H1 (cell line): ENCODE measurements around the gene CLDN9. TPM values are rescaled to one million over a fixed set of nuclear protein-coding genes. Genes with fewer than 3 reads are reported as not detected.

ENCODE experiments used
- BRCA1 ChIP-seq: IDR thresholded peaks from 2 replicates; pipeline ENCODE4 v1.6.1; 2012; ENCODE audit warnings: low read depth, low read length, improper control_type of control experiment
- CEBPB ChIP-seq: IDR thresholded peaks from 2 replicates; pipeline ENCODE4 v1.6.1; 2012; ENCODE audit warnings: low read depth, low read length
- EP300 ChIP-seq, 2 experiments: IDR thresholded peaks; 1 replicate in 1 of 2; 2 replicates in 1 of 2; pipeline ENCODE4 v1.6.1; 2011 to 2012; ENCODE audit warnings: low read depth in 2 of 2, low read length in 2 of 2, mild to moderate bottlenecking in 2 of 2, borderline replicate concordance in 1 of 2, inconsistent platforms in 1 of 2, moderate library complexity in 1 of 2
- EZH2 ChIP-seq: fragments of 200-600 bp; sonication (generic); IDR thresholded peaks from 2 replicates; pipeline ENCODE4 v1.7.1; 2012; ENCODE audit warnings: low read depth, mild to moderate bottlenecking, moderate library complexity, low read length, inconsistent platforms; ENCODE audit not compliant: severe bottlenecking
- KDM4A ChIP-seq: IDR thresholded peaks from one replicate; pipeline ENCODE4 v1.7.1; 2012; ENCODE audit warnings: low read depth, mild to moderate bottlenecking, moderate library complexity, low read length, inconsistent platforms; ENCODE audit not compliant: severe bottlenecking
- MAFK ChIP-seq: IDR thresholded peaks from 2 replicates; pipeline ENCODE4 v1.6.1; 2012; ENCODE audit warnings: low read depth, mild to moderate bottlenecking, improper control_type of control experiment, low read length
- NANOG ChIP-seq: IDR thresholded peaks from 2 replicates; pipeline ENCODE4 v1.6.1; 2011; ENCODE audit warnings: low read length, low read depth, mild to moderate bottlenecking, inconsistent platforms; ENCODE audit not compliant: insufficient read depth, poor library complexity, severe bottlenecking
- PHF8 ChIP-seq: fragments of 200-600 bp; sonication (generic); conservative IDR thresholded peaks from 2 replicates; pipeline ENCODE4 v1.7.1; 2012; ENCODE audit warnings: low read depth, mild to moderate bottlenecking, inconsistent platforms, low read length, moderate library complexity
- POLR2AphosphoS5 ChIP-seq: IDR thresholded peaks from 2 replicates; pipeline ENCODE4 v1.6.1; 2011; ENCODE audit warnings: low read depth, low read length
- RXRA ChIP-seq: IDR thresholded peaks from 2 replicates; pipeline ENCODE4 v1.6.1; 2011; ENCODE audit warnings: low read depth, mild to moderate bottlenecking, low read length, moderate library complexity; ENCODE audit not compliant: insufficient read depth
- SRF ChIP-seq: IDR thresholded peaks from 2 replicates; pipeline ENCODE4 v1.6.1; 2011; ENCODE audit warnings: mild to moderate bottlenecking, low read depth, low read length, moderate library complexity
- TAF7 ChIP-seq: optimal IDR thresholded peaks from 2 replicates; pipeline ENCODE3; 2011; ENCODE audit warnings: low read depth, mild to moderate bottlenecking, inconsistent platforms, low read length, moderate library complexity, borderline replicate concordance
- polyA plus RNA-seq, 7 experiments: library from polyadenylated mRNA; depleted of rRNA in 3 of 7; stranded (reverse) in 5 of 7; unstranded in 2 of 7; fragments of >200 nt in 5 of 7; fragments of 200-250 nt in 2 of 7; gene quantifications; 1 replicate in 5 of 7; 2 replicates in 1 of 7; 4 replicates in 1 of 7; pipeline versions ENCODE4 v1.2.1 to v1.2.3, GENCODE V29; 2011 to 2013; ENCODE audit warnings: missing spikeins in 2 of 7, mixed read lengths in 2 of 7
- total RNA-seq: library from RNA; stranded (reverse); fragmentation: NEBNext Ultra II Directional; extraction: Animal tissue kit (Norgen Biotek cat#: 25700); gene quantifications from 2 replicates; pipeline ENCODE4 v1.2.1, GENCODE V29; 2021
- TF ChIP-seq, protein P1 (sequence below): IDR thresholded peaks from 2 replicates; pipeline ENCODE4 v1.6.1; 2011; ENCODE audit warnings: low read length, improper control_type of control experiment
- TF ChIP-seq, protein P2 (sequence below): IDR thresholded peaks from 2 replicates; pipeline ENCODE4 v1.6.1; 2011; ENCODE audit warnings: low read depth, mild to moderate bottlenecking, low read length; ENCODE audit not compliant: insufficient read depth
- TF ChIP-seq, protein P3 (sequence below): IDR thresholded peaks from 2 replicates; pipeline ENCODE4 v1.6.1; 2012; ENCODE audit warnings: low read length, inconsistent platforms
- TF ChIP-seq, protein P4 (sequence below), 3 experiments: IDR thresholded peaks; 1 replicate in 2 of 3; 2 replicates in 1 of 3; pipeline versions ENCODE4 v1.5.1 to v1.6.1; 2011; ENCODE audit warnings: low read length in 3 of 3, mild to moderate bottlenecking in 3 of 3, inconsistent platforms in 2 of 3, low read depth in 1 of 3, moderate library complexity in 1 of 3; ENCODE audit not compliant: insufficient read depth in 1 of 3; ENCODE audit errors: control extremely low read depth in 1 of 3

The CLDN9 gene
- total and polyA plus RNA-seq, 2 of the 8 experiments (the other 6 are each of a cell fraction or from before 2014, with no cell fraction given) = 0.60 to 0.89 TPM

DNA sequence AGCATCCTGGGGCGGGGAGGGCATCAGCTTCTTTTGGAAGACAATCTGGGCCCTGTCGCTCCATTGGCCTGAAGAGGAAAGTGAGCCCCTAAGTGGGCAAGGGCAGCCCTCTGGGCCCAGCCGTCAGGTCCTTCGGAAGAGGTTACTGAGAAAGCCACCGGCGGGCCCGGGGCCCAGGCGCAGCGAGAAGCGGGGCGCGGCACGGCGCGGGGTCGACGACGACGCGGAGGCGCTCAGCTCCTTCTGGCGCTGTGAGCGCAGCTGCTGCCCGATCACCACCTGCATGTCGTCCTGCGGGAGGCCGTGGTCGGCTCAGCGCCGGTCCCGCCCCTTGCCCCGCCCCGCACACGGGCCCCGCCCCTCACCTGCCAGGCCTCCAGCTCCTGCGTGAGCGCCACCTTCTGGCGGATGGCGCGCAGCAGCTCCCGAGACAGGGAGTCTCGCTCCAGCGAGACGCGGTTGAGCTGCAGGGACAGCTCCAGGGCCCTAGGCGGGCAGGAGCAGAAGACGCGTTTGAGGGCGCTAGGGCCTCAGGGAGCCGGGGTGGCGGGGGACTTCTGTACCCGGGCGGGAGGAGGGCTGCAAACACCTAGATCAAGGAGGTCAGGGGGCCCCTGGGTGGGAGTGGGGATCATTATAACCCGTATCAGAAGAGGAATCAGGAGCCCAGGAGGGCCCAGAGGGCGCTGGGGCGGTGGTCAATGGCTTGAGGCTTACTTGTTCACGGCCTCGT, 15.4 kb downstream of the CLDN9 start (continued):
- TF ChIP-seq, protein P1, sequence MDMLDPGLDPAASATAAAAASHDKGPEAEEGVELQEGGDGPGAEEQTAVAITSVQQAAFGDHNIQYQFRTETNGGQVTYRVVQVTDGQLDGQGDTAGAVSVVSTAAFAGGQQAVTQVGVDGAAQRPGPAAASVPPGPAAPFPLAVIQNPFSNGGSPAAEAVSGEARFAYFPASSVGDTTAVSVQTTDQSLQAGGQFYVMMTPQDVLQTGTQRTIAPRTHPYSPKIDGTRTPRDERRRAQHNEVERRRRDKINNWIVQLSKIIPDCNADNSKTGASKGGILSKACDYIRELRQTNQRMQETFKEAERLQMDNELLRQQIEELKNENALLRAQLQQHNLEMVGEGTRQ = no peak
- peak; percentile 92 for TF ChIP-seq POLR2AphosphoS5
- no peak for TF ChIP-seq MAFK
- TF ChIP-seq, protein P2, sequence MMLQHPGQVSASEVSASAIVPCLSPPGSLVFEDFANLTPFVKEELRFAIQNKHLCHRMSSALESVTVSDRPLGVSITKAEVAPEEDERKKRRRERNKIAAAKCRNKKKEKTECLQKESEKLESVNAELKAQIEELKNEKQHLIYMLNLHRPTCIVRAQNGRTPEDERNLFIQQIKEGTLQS = no peak
- TF ChIP-seq NANOG = no peak
- TF ChIP-seq, protein P3, sequence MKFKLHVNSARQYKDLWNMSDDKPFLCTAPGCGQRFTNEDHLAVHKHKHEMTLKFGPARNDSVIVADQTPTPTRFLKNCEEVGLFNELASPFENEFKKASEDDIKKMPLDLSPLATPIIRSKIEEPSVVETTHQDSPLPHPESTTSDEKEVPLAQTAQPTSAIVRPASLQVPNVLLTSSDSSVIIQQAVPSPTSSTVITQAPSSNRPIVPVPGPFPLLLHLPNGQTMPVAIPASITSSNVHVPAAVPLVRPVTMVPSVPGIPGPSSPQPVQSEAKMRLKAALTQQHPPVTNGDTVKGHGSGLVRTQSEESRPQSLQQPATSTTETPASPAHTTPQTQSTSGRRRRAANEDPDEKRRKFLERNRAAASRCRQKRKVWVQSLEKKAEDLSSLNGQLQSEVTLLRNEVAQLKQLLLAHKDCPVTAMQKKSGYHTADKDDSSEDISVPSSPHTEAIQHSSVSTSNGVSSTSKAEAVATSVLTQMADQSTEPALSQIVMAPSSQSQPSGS = no peak
- no peak for TF ChIP-seq RXRA
- TF ChIP-seq, protein P4, sequence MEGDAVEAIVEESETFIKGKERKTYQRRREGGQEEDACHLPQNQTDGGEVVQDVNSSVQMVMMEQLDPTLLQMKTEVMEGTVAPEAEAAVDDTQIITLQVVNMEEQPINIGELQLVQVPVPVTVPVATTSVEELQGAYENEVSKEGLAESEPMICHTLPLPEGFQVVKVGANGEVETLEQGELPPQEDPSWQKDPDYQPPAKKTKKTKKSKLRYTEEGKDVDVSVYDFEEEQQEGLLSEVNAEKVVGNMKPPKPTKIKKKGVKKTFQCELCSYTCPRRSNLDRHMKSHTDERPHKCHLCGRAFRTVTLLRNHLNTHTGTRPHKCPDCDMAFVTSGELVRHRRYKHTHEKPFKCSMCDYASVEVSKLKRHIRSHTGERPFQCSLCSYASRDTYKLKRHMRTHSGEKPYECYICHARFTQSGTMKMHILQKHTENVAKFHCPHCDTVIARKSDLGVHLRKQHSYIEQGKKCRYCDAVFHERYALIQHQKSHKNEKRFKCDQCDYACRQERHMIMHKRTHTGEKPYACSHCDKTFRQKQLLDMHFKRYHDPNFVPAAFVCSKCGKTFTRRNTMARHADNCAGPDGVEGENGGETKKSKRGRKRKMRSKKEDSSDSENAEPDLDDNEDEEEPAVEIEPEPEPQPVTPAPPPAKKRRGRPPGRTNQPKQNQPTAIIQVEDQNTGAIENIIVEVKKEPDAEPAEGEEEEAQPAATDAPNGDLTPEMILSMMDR (IDR thresholded peaks at IDR 0.05; ENCODE audit: control extremely low read depth in 1 of 3, insufficient read depth in 1 of 3, low read depth in 1 of 3, low read length in 3 of 3) = peak; percentile 85 to 95 (median 94)
- TF ChIP-seq EP300 (IDR thresholded peaks at IDR 0.05; ENCODE audit: borderline replicate concordance in 1 of 2, low read depth in 2 of 2, low read length in 2 of 2) = no peak
- no peak for TF ChIP-seq EZH2
- TF ChIP-seq BRCA1 = no peak
- TF ChIP-seq SRF = no peak
- peak; percentile 54 for TF ChIP-seq TAF7
- TF ChIP-seq CEBPB = no peak
- no peak for TF ChIP-seq PHF8
- TF ChIP-seq KDM4A = no peak
